Measurements from ENCODE around the gene SUPT3H. TPM values are rescaled to one million over a fixed set of nuclear protein-coding genes. Genes with fewer than 3 reads are reported as not detected.

The SUPT3H gene
- total RNA-seq, 1 donor from 2014 or later: 9.9 TPM

GRCh38 chr6:45275358-45275757, 102.4 kb downstream of the SUPT3H start:
- Histone ChIP-seq H3K4me3 (ENCODE audit: low read length in 3 of 3) (no peak overlapping the region), H3K27me3 (ENCODE audit: control insufficient read depth in 3 of 3, insufficient read depth in 3 of 3, low read length in 3 of 3) (no peaks in the 10 kb centered on the region), H3K36me3 (ENCODE audit: control insufficient read depth in 3 of 3, insufficient read depth in 3 of 3, low read length in 3 of 3) (no peaks in the 10 kb centered on the region), H3K27ac (ENCODE audit: low read depth, low read length) (no peak overlapping the region), H3K9me3 (ENCODE audit: control insufficient read depth in 3 of 3, low read length in 3 of 3) (no peaks in the 10 kb centered on the region), H3K9ac (ENCODE audit: low read depth in 1 of 3, low read length in 3 of 3) (no peak overlapping the region), H3K4me1 (ENCODE audit: control insufficient read depth in 3 of 3, insufficient read depth in 3 of 3, low read length in 3 of 3) (no peaks in the 10 kb centered on the region)

GRCh38 chr6:45272626-45273025, 105.1 kb downstream of the SUPT3H start:
- no peak overlapping the region for H3K9ac ChIP-seq (ENCODE audit: low read depth in 1 of 3, low read length in 3 of 3)
- no peak overlapping the region for H3K27ac ChIP-seq (ENCODE audit: low read depth, low read length)
- H3K4me3 ChIP-seq (ENCODE audit: low read length in 3 of 3): no peak overlapping the region
- no peaks in the 10 kb centered on the region for H3K36me3 ChIP-seq (ENCODE audit: control insufficient read depth in 3 of 3, insufficient read depth in 3 of 3, low read length in 3 of 3)
- no peaks in the 10 kb centered on the region for H3K9me3 ChIP-seq (ENCODE audit: control insufficient read depth in 3 of 3, low read length in 3 of 3)
- H3K4me1 ChIP-seq (ENCODE audit: control insufficient read depth in 3 of 3, insufficient read depth in 3 of 3, low read length in 3 of 3): no peaks in the 10 kb centered on the region
- no peaks in the 10 kb centered on the region for H3K27me3 ChIP-seq (ENCODE audit: control insufficient read depth in 3 of 3, insufficient read depth in 3 of 3, low read length in 3 of 3)

DNA sequence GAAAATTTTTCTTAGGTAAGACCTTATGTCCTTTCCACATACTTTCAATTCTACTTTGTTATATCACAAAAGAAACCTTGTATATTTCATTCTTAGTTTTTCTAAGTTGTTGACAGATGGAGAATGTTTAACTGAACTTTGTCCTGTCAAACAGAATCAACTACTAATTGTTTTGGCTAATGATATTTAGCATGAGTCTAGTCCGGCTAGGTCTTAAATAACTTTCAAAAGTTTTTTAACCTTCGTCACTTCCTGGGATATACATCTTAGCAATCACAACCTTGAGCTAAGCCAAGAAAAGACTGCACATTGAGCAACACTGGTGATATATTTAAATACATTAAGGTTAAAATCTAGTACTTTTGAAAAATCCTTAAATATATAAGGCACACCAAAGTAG, 112.5 kb downstream of the SUPT3H start:
- no peak overlapping the region for H3K27ac ChIP-seq (ENCODE audit: low read depth, low read length)
- no peaks in the 10 kb centered on the region for H3K27me3 ChIP-seq (ENCODE audit: control insufficient read depth in 3 of 3, insufficient read depth in 3 of 3, low read length in 3 of 3)
- H3K9me3 ChIP-seq (ENCODE audit: control insufficient read depth in 3 of 3, low read length in 3 of 3): no peaks in the 10 kb centered on the region
- H3K36me3 ChIP-seq (ENCODE audit: control insufficient read depth in 3 of 3, insufficient read depth in 3 of 3, low read length in 3 of 3): no peaks in the 10 kb centered on the region
- H3K4me3 ChIP-seq (ENCODE audit: low read length in 3 of 3): no peak overlapping the region
- no peak overlapping the region for H3K9ac ChIP-seq (ENCODE audit: low read depth in 1 of 3, low read length in 3 of 3)
- no peaks in the 10 kb centered on the region for H3K4me1 ChIP-seq (ENCODE audit: control insufficient read depth in 3 of 3, insufficient read depth in 3 of 3, low read length in 3 of 3)

GRCh38 chr6:45260696-45261095, 117.0 kb downstream of the SUPT3H start:
- Histone ChIP-seq H3K4me1 (ENCODE audit: control insufficient read depth in 3 of 3, insufficient read depth in 3 of 3, low read length in 3 of 3) (no peaks in the 10 kb centered on the region), H3K4me3 (ENCODE audit: low read length in 3 of 3) (no peak overlapping the region), H3K27ac (ENCODE audit: low read depth, low read length) (no peak overlapping the region), H3K9ac (ENCODE audit: low read depth in 1 of 3, low read length in 3 of 3) (no peak overlapping the region), H3K36me3 (ENCODE audit: control insufficient read depth in 3 of 3, insufficient read depth in 3 of 3, low read length in 3 of 3) (no peaks in the 10 kb centered on the region), H3K9me3 (ENCODE audit: control insufficient read depth in 3 of 3, low read length in 3 of 3) (no peaks in the 10 kb centered on the region), H3K27me3 (ENCODE audit: control insufficient read depth in 3 of 3, insufficient read depth in 3 of 3, low read length in 3 of 3) (no peaks in the 10 kb centered on the region)

DNA sequence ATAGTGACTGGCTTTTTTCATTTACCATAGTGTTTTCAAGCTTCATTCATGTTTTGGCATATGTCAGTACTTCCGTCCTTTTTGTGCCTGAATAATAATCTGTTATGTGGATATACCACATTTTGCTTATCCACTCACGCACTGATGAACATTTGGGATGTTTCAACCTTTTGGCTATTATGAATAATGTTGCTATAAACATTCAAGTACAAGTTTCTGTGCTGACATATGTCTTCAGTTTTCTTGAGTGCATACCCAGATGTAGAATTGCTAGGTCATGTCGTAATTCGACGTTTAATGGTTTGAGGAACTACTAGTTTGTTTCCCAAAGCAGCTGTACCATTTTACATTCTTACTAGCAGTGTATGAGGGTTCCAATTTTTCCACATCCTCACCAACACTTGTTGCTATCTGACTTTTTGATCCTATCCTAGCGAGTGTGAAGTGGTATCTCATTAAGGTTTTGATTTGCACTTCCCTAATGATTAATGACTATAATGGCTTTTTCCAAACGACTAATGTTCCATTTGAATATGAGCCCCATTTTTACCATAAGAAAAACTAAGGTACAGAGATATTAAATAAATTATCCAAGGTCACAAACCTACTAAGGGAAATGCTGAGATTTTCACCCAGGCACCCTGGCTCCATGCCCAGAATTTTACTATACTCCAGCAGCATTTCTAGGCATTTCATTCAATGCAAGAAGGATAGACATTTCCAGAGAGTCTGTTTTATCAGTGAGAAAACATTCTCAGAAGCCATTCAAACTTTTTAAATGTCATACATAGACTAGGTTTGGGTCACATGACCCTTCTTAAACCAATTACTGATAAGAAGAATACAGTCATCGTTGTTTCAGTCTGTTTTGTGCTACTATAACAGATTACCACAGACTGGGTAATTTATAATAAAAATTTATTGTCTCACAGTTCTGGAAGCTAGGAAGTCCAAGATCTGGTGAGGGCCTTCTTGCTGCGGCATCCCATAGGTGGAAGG, 120.7 kb downstream of the SUPT3H start:
- no peaks in the 10 kb centered on the region for H3K27me3 ChIP-seq (ENCODE audit: control insufficient read depth in 3 of 3, insufficient read depth in 3 of 3, low read length in 3 of 3)
- H3K9me3 ChIP-seq (ENCODE audit: control insufficient read depth in 3 of 3, low read length in 3 of 3): no peaks in the 10 kb centered on the region
- H3K4me1 ChIP-seq (ENCODE audit: control insufficient read depth in 3 of 3, insufficient read depth in 3 of 3, low read length in 3 of 3): no peaks in the 10 kb centered on the region
- H3K27ac ChIP-seq (ENCODE audit: low read depth, low read length): no peak overlapping the region
- H3K9ac ChIP-seq (ENCODE audit: low read depth in 1 of 3, low read length in 3 of 3): no peak overlapping the region
- no peak overlapping the region for H3K4me3 ChIP-seq (ENCODE audit: low read length in 3 of 3)
- H3K36me3 ChIP-seq (ENCODE audit: control insufficient read depth in 3 of 3, insufficient read depth in 3 of 3, low read length in 3 of 3): no peaks in the 10 kb centered on the region

GRCh38 chr6:45255434-45255833, 122.3 kb downstream of the SUPT3H start:
- H3K36me3 ChIP-seq (ENCODE audit: control insufficient read depth in 3 of 3, insufficient read depth in 3 of 3, low read length in 3 of 3): no peaks in the 10 kb centered on the region
- H3K4me3 ChIP-seq (ENCODE audit: low read length in 3 of 3): no peak overlapping the region
- no peaks in the 10 kb centered on the region for H3K9me3 ChIP-seq (ENCODE audit: control insufficient read depth in 3 of 3, low read length in 3 of 3)
- no peaks in the 10 kb centered on the region for H3K27me3 ChIP-seq (ENCODE audit: control insufficient read depth in 3 of 3, insufficient read depth in 3 of 3, low read length in 3 of 3)
- H3K27ac ChIP-seq (ENCODE audit: low read depth, low read length): no peak overlapping the region
- H3K4me1 ChIP-seq (ENCODE audit: control insufficient read depth in 3 of 3, insufficient read depth in 3 of 3, low read length in 3 of 3): no peaks in the 10 kb centered on the region
- no peak overlapping the region for H3K9ac ChIP-seq (ENCODE audit: low read depth in 1 of 3, low read length in 3 of 3)

DNA sequence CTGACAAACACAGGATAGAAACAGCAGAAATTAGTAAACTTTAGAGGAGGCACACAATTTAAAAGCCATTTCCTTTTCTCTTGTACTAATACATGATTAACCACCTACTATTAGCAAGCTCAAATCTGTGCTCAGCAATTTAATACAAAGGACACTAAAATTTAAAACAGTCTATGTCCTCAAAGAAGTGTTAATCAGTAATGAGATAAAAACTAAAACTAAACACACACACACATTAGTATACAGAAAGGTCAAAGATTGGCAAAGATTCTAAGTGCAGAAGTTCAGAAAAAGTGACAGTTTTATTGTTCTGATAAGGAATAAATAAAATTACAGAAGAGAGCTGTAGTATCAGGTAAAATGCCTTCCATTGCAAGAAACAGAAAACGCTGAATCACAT, 123.5 kb downstream of the SUPT3H start:
- H3K4me3 ChIP-seq (ENCODE audit: low read length in 3 of 3): no peak overlapping the region
- no peaks in the 10 kb centered on the region for H3K27me3 ChIP-seq (ENCODE audit: control insufficient read depth in 3 of 3, insufficient read depth in 3 of 3, low read length in 3 of 3)
- no peak overlapping the region for H3K9ac ChIP-seq (ENCODE audit: low read depth in 1 of 3, low read length in 3 of 3)
- H3K9me3 ChIP-seq (ENCODE audit: control insufficient read depth in 3 of 3, low read length in 3 of 3): no peaks in the 10 kb centered on the region
- H3K36me3 ChIP-seq (ENCODE audit: control insufficient read depth in 3 of 3, insufficient read depth in 3 of 3, low read length in 3 of 3): no peaks in the 10 kb centered on the region
- H3K27ac ChIP-seq (ENCODE audit: low read depth, low read length): no peak overlapping the region
- no peaks in the 10 kb centered on the region for H3K4me1 ChIP-seq (ENCODE audit: control insufficient read depth in 3 of 3, insufficient read depth in 3 of 3, low read length in 3 of 3)

- H3K9ac ChIP-seq (ENCODE audit: low read depth in 1 of 3, low read length in 3 of 3): no peak overlapping the region
- H3K9me3 ChIP-seq (ENCODE audit: control insufficient read depth in 3 of 3, low read length in 3 of 3): no peaks in the 10 kb centered on the region
- no peaks in the 10 kb centered on the region for H3K27me3 ChIP-seq (ENCODE audit: control insufficient read depth in 3 of 3, insufficient read depth in 3 of 3, low read length in 3 of 3)
- H3K4me3 ChIP-seq (ENCODE audit: low read length in 3 of 3): no peak overlapping the region
- H3K4me1 ChIP-seq (ENCODE audit: control insufficient read depth in 3 of 3, insufficient read depth in 3 of 3, low read length in 3 of 3): no peaks in the 10 kb centered on the region
- no peaks in the 10 kb centered on the region for H3K36me3 ChIP-seq (ENCODE audit: control insufficient read depth in 3 of 3, insufficient read depth in 3 of 3, low read length in 3 of 3)
- H3K27ac ChIP-seq (ENCODE audit: low read depth, low read length): no peak overlapping the region
Observed at GRCh38 chr6:45253453-45253852, 124.3 kb downstream of the SUPT3H start.

- Histone ChIP-seq H3K36me3 (ENCODE audit: control insufficient read depth in 3 of 3, insufficient read depth in 3 of 3, low read length in 3 of 3) (no peaks in the 10 kb centered on the region), H3K27me3 (ENCODE audit: control insufficient read depth in 3 of 3, insufficient read depth in 3 of 3, low read length in 3 of 3) (no peaks in the 10 kb centered on the region), H3K9ac (ENCODE audit: low read depth in 1 of 3, low read length in 3 of 3) (no peak overlapping the region), H3K27ac (ENCODE audit: low read depth, low read length) (no peak overlapping the region), H3K4me1 (ENCODE audit: control insufficient read depth in 3 of 3, insufficient read depth in 3 of 3, low read length in 3 of 3) (no peaks in the 10 kb centered on the region), H3K9me3 (ENCODE audit: control insufficient read depth in 3 of 3, low read length in 3 of 3) (peaks cover 5 to 12% (median 7%) of the 10 kb centered on the region in 3 donors), H3K4me3 (ENCODE audit: low read length in 3 of 3) (no peak overlapping the region)
Observed at GRCh38 chr6:45231660-45232059, 146.1 kb downstream of the SUPT3H start.

DNA sequence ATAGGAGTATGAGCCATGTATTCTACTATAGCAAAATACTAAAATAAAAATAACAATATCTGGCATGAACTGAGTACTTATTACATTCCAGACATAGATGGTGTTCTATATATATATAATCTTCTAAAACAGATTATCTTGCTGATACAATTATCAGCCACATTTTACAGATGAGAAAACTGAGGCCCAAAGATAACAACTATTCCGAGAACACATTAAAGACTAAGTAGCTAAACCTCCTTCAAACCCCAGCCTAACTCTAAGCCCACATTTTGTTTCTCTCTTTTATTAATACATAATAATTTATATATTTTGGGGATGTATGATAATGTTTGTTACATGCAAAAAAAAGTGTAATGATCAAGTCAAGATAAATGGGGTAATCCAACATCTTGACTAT, 148.3 kb downstream of the SUPT3H start:
- H3K27me3 ChIP-seq (ENCODE audit: control insufficient read depth in 3 of 3, insufficient read depth in 3 of 3, low read length in 3 of 3): no peaks in the 10 kb centered on the region
- H3K9ac ChIP-seq (ENCODE audit: low read depth in 1 of 3, low read length in 3 of 3): no peak overlapping the region
- H3K4me3 ChIP-seq (ENCODE audit: low read length in 3 of 3): no peak overlapping the region
- H3K4me1 ChIP-seq (ENCODE audit: control insufficient read depth in 3 of 3, insufficient read depth in 3 of 3, low read length in 3 of 3): no peaks in the 10 kb centered on the region
- H3K9me3 ChIP-seq (ENCODE audit: control insufficient read depth in 3 of 3, low read length in 3 of 3): peaks cover 5 to 12% (median 7%) of the 10 kb centered on the region in 3 donors
- H3K27ac ChIP-seq (ENCODE audit: low read depth, low read length): no peak overlapping the region
- no peaks in the 10 kb centered on the region for H3K36me3 ChIP-seq (ENCODE audit: control insufficient read depth in 3 of 3, insufficient read depth in 3 of 3, low read length in 3 of 3)

Data from skeletal muscle tissue (tissue), 4 donors.